Hair follicle dermal papilla cell (primary cell): ENCODE measurements around the gene CTTN. TPM values are rescaled to one million over a fixed set of nuclear protein-coding genes. Genes with fewer than 3 reads are reported as not detected.

Source experiments
- total RNA-seq: library from RNA; depleted of rRNA; stranded (reverse); fragments of >200 nt; gene quantifications from 2 replicates; pipeline ENCODE4 v1.2.3, GENCODE V29; 2012

The CTTN gene
- total RNA-seq, result 367 and 375 TPM in 2 replicates

DNA sequence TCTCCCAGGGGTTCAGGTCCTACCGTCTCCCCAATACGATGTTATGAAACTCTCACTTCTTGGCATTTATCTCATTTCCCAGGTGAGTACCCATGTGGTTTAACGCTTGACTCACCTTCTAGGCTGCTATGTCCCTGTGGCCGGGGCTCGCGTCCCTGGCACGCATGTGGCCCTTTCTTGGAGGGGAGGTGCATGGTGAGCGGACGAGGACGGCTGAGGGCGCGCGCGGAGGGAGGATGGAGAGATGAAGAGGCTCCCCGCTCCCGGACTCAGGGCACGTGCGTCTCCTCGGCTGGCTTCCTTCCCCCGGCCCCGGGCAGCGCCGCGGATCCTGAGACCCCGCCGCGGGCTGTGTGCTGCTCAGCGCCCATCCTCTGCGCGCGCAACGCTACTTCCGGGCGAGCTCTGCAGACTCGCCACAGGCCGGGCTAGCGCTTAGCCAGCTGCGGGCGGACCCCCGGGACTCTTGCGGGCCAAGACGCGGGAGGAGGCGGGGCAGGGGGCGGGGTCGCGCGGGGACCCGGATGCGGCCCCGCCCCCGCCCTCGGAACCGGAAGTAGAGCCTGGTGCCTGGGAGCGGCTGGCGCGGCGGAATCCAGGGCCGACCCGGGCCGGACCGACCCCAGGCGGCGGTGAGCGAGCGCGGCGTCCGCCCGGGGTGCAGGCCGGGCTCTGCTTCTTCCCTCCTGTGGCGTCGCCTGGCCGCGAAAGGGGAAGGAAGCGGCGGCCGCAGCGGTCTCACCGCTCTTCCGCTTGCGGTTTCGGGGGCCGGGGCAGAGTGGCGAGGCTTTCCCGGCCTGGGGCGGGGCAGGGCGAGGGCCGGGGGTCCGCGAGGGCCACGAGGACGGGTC, at the start of gene CTTN:
TSS of gene CTTN (plus strand) at position 547 of the 851 bp plus-strand sequence. CDS start 8,769 bp downstream, outside the sequence.

Other genes with a start within 250 kb of the CTTN start
- 29.4 and 30.5 TPM in 2 replicates for gene FADD, start 195.2 kb upstream of the CTTN start, total RNA-seq
- 51.2 and 53.2 TPM in 2 replicates for gene PPFIA1, start 127.8 kb upstream of the CTTN start, total RNA-seq